ENCODE measurements around the gene TMEM126A.
"Not testable (repeated sequence)": the region's sequence is repeated elsewhere in the genome, so short reads cannot be mapped to it uniquely, and the experiment has no call there.

TMEM126A gene

GRCh38 chr11:85661972-85662664 is 14.4 kb downstream of the TMEM126A start:
- no peak for DNase-seq

GRCh38 chr11:85663080-85663752 is 15.4 kb downstream of the TMEM126A start:
- DNase-seq: no peak

- peak; percentile 74 for DNase-seq
Measured at GRCh38 chr11:85663753-85664614, 16.2 kb downstream of the TMEM126A start.

GRCh38 chr11:85664615-85665481 is 17.1 kb downstream of the TMEM126A start, which contains the start of gene CREBZF:
TSS of gene CREBZF (minus strand) at chr11:85665129. CDS start at chr11:85664875, 254 bp downstream.
- peak; percentile 97 for DNase-seq

- no peak for DNase-seq
Measured at GRCh38 chr11:85665733-85666132, 18.0 kb downstream of the TMEM126A start.

- no peak for DNase-seq
Measured at GRCh38 chr11:85666687-85667086, 18.9 kb downstream of the TMEM126A start.

- DNase-seq: no peak
Measured at GRCh38 chr11:85668157-85668556, 20.4 kb downstream of the TMEM126A start.

- not testable (repeated sequence) for DNase-seq
Measured at GRCh38 chr11:85670949-85671663, 23.3 kb downstream of the TMEM126A start.

- no peak for DNase-seq
Measured at GRCh38 chr11:85672105-85672902, 24.5 kb downstream of the TMEM126A start.

GRCh38 chr11:85673393-85673792 is 25.6 kb downstream of the TMEM126A start:
- no peak for DNase-seq

- DNase-seq: no peak
Measured at GRCh38 chr11:85679576-85679975, 31.8 kb downstream of the TMEM126A start.

GRCh38 chr11:85680897-85681296 is 33.1 kb downstream of the TMEM126A start:
- no peak for DNase-seq

- DNase-seq: no peak
Measured at GRCh38 chr11:85682330-85683305, 34.9 kb downstream of the TMEM126A start.

GRCh38 chr11:85685125-85685819 is 37.5 kb downstream of the TMEM126A start:
- no peak for DNase-seq

- no peak for DNase-seq
Measured at GRCh38 chr11:85685820-85686459, 38.2 kb downstream of the TMEM126A start, which contains the start of gene CCDC89. TSS of gene CCDC89 (minus strand) at chr11:85686195. CDS start at chr11:85686130, 65 bp downstream.

GRCh38 chr11:85694385-85694980 is 46.7 kb downstream of the TMEM126A start:
- no peak for DNase-seq

GRCh38 chr11:85695546-85695945 is 47.8 kb downstream of the TMEM126A start:
- DNase-seq: no peak

- DNase-seq: no peak
Measured at GRCh38 chr11:85697747-85698146, 50.0 kb downstream of the TMEM126A start.

Measured in KG1 (cell line).